Peyer's patch (tissue), 4 donors: ENCODE results near the gene NOVA1. TPM values are rescaled to one million over a fixed set of nuclear protein-coding genes. Genes with fewer than 3 reads are reported as not detected.

ENCODE experiments used
- DNase-seq, 3 donors: peaks; one replicate each; pipeline ENCODE4 v3.0.0-alpha.2; 2017 to 2019
- H3K27ac ChIP-seq, 4 donors: fragments of 200-600 bp; sonication (generic); one replicate each; pipeline ENCODE4 v1.5.1; 2016 to 2019
- H3K27me3 ChIP-seq, 2 donors: fragments of 200-600 bp; sonication (generic); one replicate each; pipeline ENCODE4 v1.5.1; 2019
- H3K36me3 ChIP-seq, 3 donors: fragments of 200-600 bp; sonication (generic); one replicate each; pipeline ENCODE4 v1.5.1; 2016 to 2019
- H3K4me1 ChIP-seq, 4 donors: fragments of 200-600 bp; sonication (generic); one replicate each; pipeline ENCODE4 v1.5.1; 2016 to 2019
- H3K4me3 ChIP-seq, 4 donors: fragments of 200-600 bp; sonication (generic); 1 replicate in 3 of 4; 2 replicates in 1 of 4; pipeline ENCODE4 v1.5.1; 2016 to 2019; ENCODE audit warnings: mild to moderate bottlenecking in 1 of 4
- H3K9me3 ChIP-seq, 4 donors: fragments of 200-600 bp; sonication (generic); one replicate each; pipeline ENCODE4 v1.5.1; 2016 to 2019; ENCODE audit warnings: mild to moderate bottlenecking in 1 of 4
- POLR2A ChIP-seq, 2 donors: fragments of 450-650 bp; IDR thresholded peaks; one replicate each; pipeline ENCODE4 v1.5.1; 2017; ENCODE audit warnings: antibody characterized with exemption in 2 of 2, mild to moderate bottlenecking in 2 of 2, moderate library complexity in 2 of 2
- total RNA-seq, 4 donors: library from RNA; depleted of rRNA; stranded (reverse); fragments of >200 nt; gene quantifications; one replicate each; pipeline ENCODE4 v1.1.0, GENCODE V29; 2016
- TF ChIP-seq, protein P1 (sequence below), 6 experiments: fragments of 450-650 bp in 4 of 6; fragments of 200-600 bp in 2 of 6; sonication (generic) in 1 of 6; IDR thresholded peaks; one replicate each; pipeline ENCODE4 v1.5.1; 2017 to 2019; ENCODE audit warnings: antibody characterized with exemption in 6 of 6, mild to moderate bottlenecking in 3 of 6, moderate library complexity in 1 of 6

Gene NOVA1
- total RNA-seq, 4 donors from 2014 or later = 2.6 to 39.6 (median 5.8) TPM

GRCh38 chr14:26602902-26603301, 5.1 kb upstream of the NOVA1 start:
- H3K4me1 ChIP-seq = no peaks in the 10 kb centered on the region
- TF ChIP-seq POLR2A (IDR thresholded peaks at IDR 0.05) = no peak
- TF ChIP-seq, protein P1, sequence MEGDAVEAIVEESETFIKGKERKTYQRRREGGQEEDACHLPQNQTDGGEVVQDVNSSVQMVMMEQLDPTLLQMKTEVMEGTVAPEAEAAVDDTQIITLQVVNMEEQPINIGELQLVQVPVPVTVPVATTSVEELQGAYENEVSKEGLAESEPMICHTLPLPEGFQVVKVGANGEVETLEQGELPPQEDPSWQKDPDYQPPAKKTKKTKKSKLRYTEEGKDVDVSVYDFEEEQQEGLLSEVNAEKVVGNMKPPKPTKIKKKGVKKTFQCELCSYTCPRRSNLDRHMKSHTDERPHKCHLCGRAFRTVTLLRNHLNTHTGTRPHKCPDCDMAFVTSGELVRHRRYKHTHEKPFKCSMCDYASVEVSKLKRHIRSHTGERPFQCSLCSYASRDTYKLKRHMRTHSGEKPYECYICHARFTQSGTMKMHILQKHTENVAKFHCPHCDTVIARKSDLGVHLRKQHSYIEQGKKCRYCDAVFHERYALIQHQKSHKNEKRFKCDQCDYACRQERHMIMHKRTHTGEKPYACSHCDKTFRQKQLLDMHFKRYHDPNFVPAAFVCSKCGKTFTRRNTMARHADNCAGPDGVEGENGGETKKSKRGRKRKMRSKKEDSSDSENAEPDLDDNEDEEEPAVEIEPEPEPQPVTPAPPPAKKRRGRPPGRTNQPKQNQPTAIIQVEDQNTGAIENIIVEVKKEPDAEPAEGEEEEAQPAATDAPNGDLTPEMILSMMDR (IDR thresholded peaks at IDR 0.05) = no peak
- no peak overlapping the region for H3K27ac ChIP-seq
- no peaks in the 10 kb centered on the region for H3K9me3 ChIP-seq
- DNase-seq = no peak
- no peak overlapping the region for H3K4me3 ChIP-seq
- no peaks in the 10 kb centered on the region for H3K36me3 ChIP-seq
- H3K27me3 ChIP-seq = no peaks in the 10 kb centered on the region

- H3K4me3 ChIP-seq = no peak overlapping the region
- H3K4me1 ChIP-seq = no peaks in the 10 kb centered on the region
- H3K9me3 ChIP-seq = no peaks in the 10 kb centered on the region
- H3K27ac ChIP-seq = no peak overlapping the region
- TF ChIP-seq, protein P1 (IDR thresholded peaks at IDR 0.05) = no peak
- no peak for TF ChIP-seq POLR2A (IDR thresholded peaks at IDR 0.05)
- H3K36me3 ChIP-seq = no peaks in the 10 kb centered on the region
- DNase-seq = no peak
- no peaks in the 10 kb centered on the region for H3K27me3 ChIP-seq
Observed at GRCh38 chr14:26601856-26602255, 4.0 kb upstream of the NOVA1 start.

DNA sequence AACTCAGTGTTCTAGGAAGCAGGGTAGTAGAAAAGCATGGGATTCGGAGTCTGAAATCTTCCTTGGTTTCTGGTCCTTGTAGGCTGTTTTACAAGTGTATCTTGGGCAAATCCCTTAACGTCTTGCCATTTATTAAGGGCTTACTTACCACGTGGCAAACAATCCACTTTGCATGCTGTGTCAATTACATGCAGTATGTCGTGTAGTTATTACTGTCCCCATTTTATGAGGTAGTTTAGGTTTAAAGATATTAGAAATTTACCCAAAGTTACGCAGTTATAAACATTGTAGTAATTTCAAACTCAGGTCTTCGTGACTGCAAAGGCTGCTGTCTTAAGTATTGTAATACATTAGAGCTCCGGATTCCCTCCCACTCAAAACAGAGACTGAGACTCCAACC, 1.5 kb upstream of the NOVA1 start:
- Histone ChIP-seq H3K27ac (no peak overlapping the region), H3K4me3 (peak overlapping the region in 1 of 4 donors; percentile 64), H3K4me1 (no peaks in the 10 kb centered on the region), H3K27me3 (no peaks in the 10 kb centered on the region), H3K9me3 (no peaks in the 10 kb centered on the region), H3K36me3 (no peaks in the 10 kb centered on the region)
- TF ChIP-seq, protein P1 (IDR thresholded peaks at IDR 0.05) = no peak
- no peak for TF ChIP-seq POLR2A (IDR thresholded peaks at IDR 0.05)
- DNase-seq = no peak

DNA sequence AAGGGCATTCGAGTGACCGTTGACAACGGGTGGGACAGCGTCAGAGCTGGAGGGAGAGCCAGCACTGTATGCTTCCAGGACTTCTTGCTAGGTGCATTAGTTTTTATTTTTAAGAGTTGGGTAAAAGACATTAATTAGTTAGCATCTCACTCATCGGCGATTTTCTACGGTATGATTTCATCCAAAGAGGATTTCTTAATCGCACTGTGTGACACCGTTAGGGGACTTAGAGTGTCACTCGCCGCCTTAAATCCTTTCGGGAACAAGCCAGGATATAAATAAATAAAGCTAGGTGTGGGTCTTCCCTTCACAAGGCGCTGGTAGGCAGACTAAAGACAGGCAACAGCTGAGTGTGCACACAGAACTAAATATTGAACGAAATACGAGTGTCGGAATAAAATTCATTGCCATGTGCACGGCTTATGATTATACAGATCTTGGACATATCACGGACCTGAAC, 869 bp upstream of the NOVA1 start:
- H3K36me3 ChIP-seq = no peaks in the 10 kb centered on the region
- H3K9me3 ChIP-seq = no peaks in the 10 kb centered on the region
- TF ChIP-seq POLR2A (IDR thresholded peaks at IDR 0.05) = no peak
- TF ChIP-seq, protein P1 (IDR thresholded peaks at IDR 0.05) = no peak
- peak overlapping the region; percentile 33 to 64 (median 52) for H3K4me3 ChIP-seq
- no peaks in the 10 kb centered on the region for H3K27me3 ChIP-seq
- no peak for DNase-seq
- H3K27ac ChIP-seq = peak overlapping the region; percentile 68 to 88 (median 74)
- H3K4me1 ChIP-seq = no peaks in the 10 kb centered on the region

DNA sequence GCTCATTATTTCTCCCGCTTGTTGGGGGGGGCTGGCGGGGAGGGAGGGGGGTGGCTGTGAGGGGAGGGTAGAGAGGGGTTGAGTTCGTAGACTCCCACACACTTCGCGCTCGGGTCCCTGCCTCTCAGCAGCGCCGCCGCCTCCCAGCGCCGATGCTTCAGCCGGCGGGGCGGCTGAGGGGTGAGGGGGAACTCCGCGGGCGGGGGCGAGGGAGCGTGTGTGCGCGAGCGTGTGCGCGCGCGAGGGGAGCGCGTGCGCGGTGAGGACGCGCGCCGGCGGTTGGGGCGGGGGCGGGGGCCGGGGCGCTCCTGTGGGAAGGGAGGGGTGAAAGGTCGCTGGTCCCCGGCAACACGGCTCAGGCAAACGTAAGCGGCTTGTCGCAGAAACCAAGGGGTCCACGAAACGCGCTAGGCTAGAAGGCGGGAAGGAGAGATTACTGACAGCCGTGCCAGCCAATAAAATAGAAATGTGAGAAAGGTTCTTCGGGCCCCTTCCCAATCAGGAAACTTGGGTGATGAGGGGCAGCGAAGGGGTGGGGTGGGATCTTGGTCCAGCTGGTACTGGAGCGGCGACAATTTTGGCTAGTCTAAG, 343 bp upstream of the NOVA1 start:
- Histone ChIP-seq H3K27ac (peak overlapping the region; percentile 68 to 88 (median 74)), H3K36me3 (no peaks in the 10 kb centered on the region), H3K9me3 (no peaks in the 10 kb centered on the region), H3K4me1 (no peaks in the 10 kb centered on the region), H3K27me3 (no peaks in the 10 kb centered on the region), H3K4me3 (peak overlapping the region; percentile 33 to 64 (median 52))
- TF ChIP-seq POLR2A (IDR thresholded peaks at IDR 0.05) = no peak
- TF ChIP-seq, protein P1 (IDR thresholded peaks at IDR 0.05) = no peak
- DNase-seq = peak; percentile 16 to 76 (median 66)
